ENCODE measurements around the gene SP3. TPM values are rescaled to one million over a fixed set of nuclear protein-coding genes. Genes with fewer than 3 reads are reported as not detected.

Gene SP3
- total RNA-seq, 6 experiments from 2014 or later: 28.4 to 36.5 (median 32.4) TPM

- intact Hi-C loops (cut with DNase I): no loop called here
- Histone ChIP-seq H3K9me3 (no peaks in the 10 kb centered on the region), H3K4me3 (no peak overlapping the region), H3K27ac (no peak overlapping the region), H3K36me3 (no peaks in the 10 kb centered on the region), H3K27me3 (no peaks in the 10 kb centered on the region), H3K4me1 (peaks cover 0 to 37% (median 12%) of the 10 kb centered on the region in 4 donors)
- WGBS (ENCODE audit: insufficient coverage, low coverage, low lambda C conversion rate, missing lambda C conversion rate): 89% methylated on average over 2 of the region's 2 CpGs
- no peak for ATAC-seq
- no peak for DNase-seq
- TF ChIP-seq CTCF (IDR thresholded peaks at IDR 0.05) (no peak), POLR2A (IDR thresholded peaks at IDR 0.05) (no peak)
These were observed 17.1 kb upstream of the SP3 start for GRCh38 chr2:173982182-173982714.

DNA sequence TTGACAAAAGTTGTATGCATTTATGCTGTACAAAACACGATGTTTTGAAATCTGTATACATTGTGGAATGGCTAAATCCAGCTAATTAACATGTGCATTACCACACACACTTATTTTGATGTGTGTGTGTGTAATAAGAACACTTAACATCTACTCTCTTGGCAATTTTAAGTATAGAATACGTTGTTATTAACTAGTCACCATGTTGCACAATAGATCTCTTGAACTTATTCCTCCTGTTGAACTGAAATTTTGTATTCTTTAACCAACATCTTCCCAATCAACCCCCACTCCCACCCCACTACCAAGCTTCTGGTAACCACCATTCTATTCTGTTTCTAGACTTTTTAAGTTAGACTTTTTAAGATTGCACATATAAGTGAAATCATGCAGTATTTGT is 16.3 kb upstream of the SP3 start:
- Histone ChIP-seq H3K4me1 (peaks cover 0 to 33% (median 10%) of the 10 kb centered on the region in 4 donors), H3K27ac (no peak overlapping the region), H3K27me3 (no peaks in the 10 kb centered on the region), H3K4me3 (no peak overlapping the region), H3K36me3 (no peaks in the 10 kb centered on the region), H3K9me3 (no peaks in the 10 kb centered on the region)
- intact Hi-C loops (cut with DNase I): no loop called here
- WGBS (ENCODE audit: insufficient coverage, low coverage, low lambda C conversion rate, missing lambda C conversion rate): 67% methylated on average over 2 of the region's 2 CpGs
- TF ChIP-seq CTCF (IDR thresholded peaks at IDR 0.05) (no peak), POLR2A (IDR thresholded peaks at IDR 0.05) (no peak)
- ATAC-seq (no peak), DNase-seq (no peak)

- no peak overlapping the region for H3K27ac ChIP-seq
These were observed 14.7 kb upstream of the SP3 start for GRCh38 chr2:173979751-173980351.

GRCh38 chr2:173978447-173978846 is 13.3 kb upstream of the SP3 start:
- Histone ChIP-seq H3K9me3 (no peaks in the 10 kb centered on the region), H3K36me3 (no peaks in the 10 kb centered on the region), H3K4me3 (no peak overlapping the region), H3K27ac (no peak overlapping the region), H3K27me3 (no peaks in the 10 kb centered on the region), H3K4me1 (peaks cover 0 to 3% (median 0%) of the 10 kb centered on the region in 4 donors)
- TF ChIP-seq CTCF (IDR thresholded peaks at IDR 0.05): no peak
- no peak for TF ChIP-seq POLR2A (IDR thresholded peaks at IDR 0.05)
- intact Hi-C loops (cut with DNase I): no loop called here
- no peak for DNase-seq
- 100% methylated on average over 1 of the region's 1 CpG for WGBS (ENCODE audit: insufficient coverage, low coverage, low lambda C conversion rate, missing lambda C conversion rate)
- ATAC-seq: no peak

More at GRCh38 chr2:173979751-173980351, 14.7 kb upstream of the SP3 start:
- no peak for TF ChIP-seq CTCF (IDR thresholded peaks at IDR 0.05)
- no peak for TF ChIP-seq POLR2A (IDR thresholded peaks at IDR 0.05)
- ATAC-seq: no peak
- intact Hi-C loops (cut with DNase I): no loop called here
- Histone ChIP-seq H3K4me3 (no peak overlapping the region), H3K27me3 (no peaks in the 10 kb centered on the region), H3K9me3 (no peaks in the 10 kb centered on the region), H3K4me1 (peaks cover 0 to 16% (median 5%) of the 10 kb centered on the region in 4 donors), H3K36me3 (no peaks in the 10 kb centered on the region)
- DNase-seq: no peak
- 75% methylated on average over 3 of the region's 3 CpGs for WGBS (ENCODE audit: insufficient coverage, low coverage, low lambda C conversion rate, missing lambda C conversion rate)

All from right lobe of liver (tissue), 6 donors.